ENCODE data around the gene WDR37.
"Not testable (repeated sequence)": the region's sequence is repeated elsewhere in the genome, so short reads cannot be mapped to it uniquely, and the experiment has no call there.

The WDR37 gene, protein sequence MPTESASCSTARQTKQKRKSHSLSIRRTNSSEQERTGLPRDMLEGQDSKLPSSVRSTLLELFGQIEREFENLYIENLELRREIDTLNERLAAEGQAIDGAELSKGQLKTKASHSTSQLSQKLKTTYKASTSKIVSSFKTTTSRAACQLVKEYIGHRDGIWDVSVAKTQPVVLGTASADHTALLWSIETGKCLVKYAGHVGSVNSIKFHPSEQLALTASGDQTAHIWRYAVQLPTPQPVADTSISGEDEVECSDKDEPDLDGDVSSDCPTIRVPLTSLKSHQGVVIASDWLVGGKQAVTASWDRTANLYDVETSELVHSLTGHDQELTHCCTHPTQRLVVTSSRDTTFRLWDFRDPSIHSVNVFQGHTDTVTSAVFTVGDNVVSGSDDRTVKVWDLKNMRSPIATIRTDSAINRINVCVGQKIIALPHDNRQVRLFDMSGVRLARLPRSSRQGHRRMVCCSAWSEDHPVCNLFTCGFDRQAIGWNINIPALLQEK

GRCh38 chr10:1056326-1057105 is at the start of gene WDR37:
Gene WDR37 (plus strand): TSS chr10:1056385. CDS start chr10:1072156, 15,771 bp downstream.
- peak; percentile 15 for DNase-seq

- DNase-seq = no peak
Observed at GRCh38 chr10:1006573-1006972, 49.6 kb upstream of the WDR37 start.

- no peak for DNase-seq
Observed at GRCh38 chr10:1007583-1007982, 48.6 kb upstream of the WDR37 start.

DNA sequence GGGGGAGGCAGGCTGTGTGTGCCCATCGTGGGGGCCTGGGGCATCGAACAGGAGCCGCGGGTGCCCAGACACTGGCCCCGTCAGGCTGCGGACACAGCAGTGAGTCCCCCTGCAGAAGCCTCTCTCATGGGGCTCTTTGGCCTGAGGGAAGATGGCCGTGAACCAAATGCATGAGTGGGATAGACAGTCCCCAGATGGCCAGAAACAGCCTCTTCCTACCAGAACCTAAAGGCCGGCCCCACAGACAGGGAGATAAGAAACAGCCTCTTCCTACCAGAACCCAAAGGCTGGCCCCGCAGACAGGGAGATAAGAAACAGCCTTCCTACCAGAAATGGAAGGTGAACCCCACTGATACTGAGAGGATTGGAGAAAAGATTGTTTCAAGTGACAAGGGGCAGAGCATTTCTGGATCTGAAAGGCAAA is 47.1 kb upstream of the WDR37 start:
- no peak for DNase-seq

DNA sequence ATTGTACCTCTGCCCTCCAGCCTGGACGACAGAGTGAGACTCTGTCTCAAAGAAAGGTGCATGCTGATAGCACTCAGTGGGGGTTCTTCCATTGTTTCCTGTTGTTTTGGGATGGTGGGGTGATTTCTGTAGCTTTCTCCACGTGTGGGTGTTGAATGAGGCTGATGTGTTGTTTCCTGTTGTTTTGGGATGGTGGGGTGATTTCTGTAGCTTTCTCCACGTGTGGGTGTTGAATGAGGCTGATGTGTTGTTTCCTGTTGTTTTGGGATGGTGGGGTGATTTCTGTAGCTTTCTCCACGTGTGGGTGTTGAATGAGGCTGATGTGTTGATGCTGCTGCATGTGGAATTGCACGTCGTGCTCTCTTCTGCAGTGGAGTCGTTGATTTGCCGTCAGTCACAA is 46.2 kb upstream of the WDR37 start:
- not testable (repeated sequence) for DNase-seq

DNA sequence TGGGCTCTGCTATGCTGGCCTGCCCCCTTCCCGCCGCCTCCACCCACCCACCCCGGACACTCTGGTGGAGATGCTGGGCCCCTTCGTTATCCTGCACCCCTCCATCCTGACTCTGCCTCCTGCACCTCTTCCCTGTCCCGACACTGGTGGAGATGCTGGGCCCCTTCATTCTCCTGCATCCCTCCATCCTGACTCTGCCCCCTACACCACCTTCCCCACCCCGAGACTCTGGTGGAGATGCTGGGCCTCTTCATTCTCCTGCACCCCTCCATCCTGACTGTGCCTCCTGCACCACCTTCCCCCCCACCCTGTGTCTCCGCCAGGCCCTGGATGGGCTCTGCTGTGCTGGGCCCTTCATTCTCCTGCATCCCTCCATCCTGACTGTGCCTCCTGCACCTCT is 45.5 kb upstream of the WDR37 start:
- no peak for DNase-seq

DNA sequence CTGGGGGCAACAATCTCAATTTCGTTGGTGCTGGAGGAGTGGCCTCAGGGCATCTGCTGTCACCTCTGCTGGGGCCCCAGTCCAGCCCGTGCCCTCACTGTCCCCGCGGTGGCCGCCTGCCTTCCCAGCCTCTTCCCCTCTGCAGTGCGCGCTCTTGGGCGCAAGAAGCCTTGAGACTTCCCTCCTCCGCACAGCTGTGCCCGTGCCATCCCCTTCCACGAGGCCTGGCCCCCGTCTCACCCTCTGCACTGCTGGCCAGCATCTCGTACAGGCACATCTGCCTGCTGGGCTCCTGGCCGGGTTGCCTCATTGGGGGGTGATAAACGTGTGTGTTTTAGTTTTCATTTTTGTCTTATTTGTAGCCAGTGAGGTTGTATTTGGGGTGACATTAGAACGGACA is 44.5 kb upstream of the WDR37 start:
- no peak for DNase-seq

- DNase-seq = no peak
Observed at GRCh38 chr10:1015688-1016087, 40.5 kb upstream of the WDR37 start.

DNA sequence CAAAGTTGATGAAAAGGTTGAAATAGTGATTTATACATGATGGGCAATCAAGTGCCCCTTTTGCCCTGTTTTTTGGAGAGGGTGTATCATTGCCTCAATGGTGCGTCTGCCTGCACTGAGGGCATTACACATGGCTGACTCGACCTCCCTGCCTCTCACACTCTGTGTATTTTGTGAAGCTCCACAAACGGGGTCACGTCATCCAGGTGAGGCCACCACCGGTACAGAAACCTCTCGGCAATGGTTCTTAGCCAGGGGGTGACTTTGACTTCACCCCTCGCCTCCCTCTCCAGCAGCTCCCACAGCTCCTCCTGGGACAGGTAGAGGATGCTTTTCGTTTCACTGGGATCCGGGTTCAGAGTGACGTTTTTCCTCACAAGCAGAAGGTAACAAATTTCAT is 36.8 kb upstream of the WDR37 start:
- DNase-seq = no peak

DNA sequence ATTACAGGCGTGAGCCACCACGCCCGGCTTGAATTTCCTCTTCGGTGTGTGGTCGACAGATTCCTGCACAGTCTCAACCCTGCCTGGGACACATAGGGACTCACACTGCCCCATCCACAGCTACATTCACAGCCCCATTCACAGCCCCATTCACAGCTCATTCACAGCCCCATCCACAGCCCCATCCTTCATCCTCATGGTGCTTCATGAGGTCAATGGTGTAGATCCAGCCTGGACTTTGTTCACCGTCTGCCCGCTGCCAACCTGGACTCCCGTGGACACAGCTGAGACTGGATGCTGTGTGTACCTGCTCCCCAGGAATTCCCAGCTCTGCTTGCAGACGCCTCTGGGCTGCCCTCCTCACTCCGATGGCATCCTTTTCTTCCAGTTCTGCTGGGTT is 35.7 kb upstream of the WDR37 start:
- no peak for DNase-seq

DNA sequence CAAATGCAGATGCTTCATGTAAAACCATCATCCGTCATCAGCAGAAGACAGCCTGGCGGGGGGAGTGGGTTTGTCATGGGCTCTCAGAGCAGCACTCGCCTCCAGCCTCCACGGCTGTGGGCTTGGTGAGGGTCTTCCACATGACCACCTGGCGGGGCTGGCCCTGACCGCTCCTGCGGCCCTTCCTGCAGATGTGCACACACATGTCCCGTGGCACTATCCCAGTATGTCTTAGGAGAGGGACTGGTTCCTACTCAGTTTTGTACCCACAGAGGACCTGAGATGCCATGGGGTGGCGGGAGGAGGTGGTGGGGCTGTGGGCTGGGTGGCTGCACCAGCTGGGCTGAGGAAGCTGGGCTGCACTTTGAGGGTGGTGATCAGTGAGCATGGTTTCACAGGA is 35.2 kb upstream of the WDR37 start:
- no peak for DNase-seq

- no peak for DNase-seq
Observed at GRCh38 chr10:1022413-1022812, 33.8 kb upstream of the WDR37 start.

DNA sequence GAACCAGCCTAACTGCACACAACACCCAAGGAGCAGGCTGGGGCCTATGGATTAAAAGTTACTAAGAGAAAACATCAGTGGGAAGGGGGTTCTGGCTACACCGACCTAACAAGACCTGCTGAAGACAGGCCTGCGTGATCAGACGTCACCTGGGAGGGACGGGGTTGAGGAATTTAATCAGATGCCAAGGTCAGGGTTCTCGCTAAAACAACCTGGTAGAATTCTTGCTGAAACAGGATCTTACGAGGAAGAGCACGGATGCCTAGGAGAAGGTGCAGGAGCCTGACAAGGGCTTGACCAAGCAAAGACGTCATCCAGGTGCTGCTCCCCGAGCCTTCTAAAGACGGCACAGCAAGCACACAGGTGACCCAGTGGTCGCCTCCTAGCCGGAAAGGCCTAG is 32.1 kb upstream of the WDR37 start:
- no peak for DNase-seq

DNA sequence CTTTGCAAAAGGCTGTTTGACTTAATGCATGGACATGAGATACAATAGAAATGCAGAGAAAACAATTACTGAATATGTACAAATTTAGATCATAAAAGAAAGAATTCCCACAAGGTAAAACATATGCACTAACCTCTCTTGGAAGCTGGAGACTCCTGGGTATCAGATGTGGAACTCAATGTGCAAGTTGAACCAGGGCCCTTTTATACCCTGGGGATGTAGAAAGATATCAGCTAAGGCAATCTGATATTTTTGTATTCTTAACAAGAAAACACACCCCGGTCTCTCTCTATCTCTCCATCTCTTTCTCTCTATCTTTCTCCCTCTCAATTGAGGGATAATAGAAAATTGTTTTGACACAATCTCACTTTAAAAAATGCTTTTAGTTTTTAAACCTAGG is 30.5 kb upstream of the WDR37 start, which contains the start of gene IDI2:
TSS of gene IDI2 (minus strand) at position 177 of the 400 bp plus-strand sequence. CDS start 1,136 bp downstream, outside the sequence.
- no peak for DNase-seq

DNA sequence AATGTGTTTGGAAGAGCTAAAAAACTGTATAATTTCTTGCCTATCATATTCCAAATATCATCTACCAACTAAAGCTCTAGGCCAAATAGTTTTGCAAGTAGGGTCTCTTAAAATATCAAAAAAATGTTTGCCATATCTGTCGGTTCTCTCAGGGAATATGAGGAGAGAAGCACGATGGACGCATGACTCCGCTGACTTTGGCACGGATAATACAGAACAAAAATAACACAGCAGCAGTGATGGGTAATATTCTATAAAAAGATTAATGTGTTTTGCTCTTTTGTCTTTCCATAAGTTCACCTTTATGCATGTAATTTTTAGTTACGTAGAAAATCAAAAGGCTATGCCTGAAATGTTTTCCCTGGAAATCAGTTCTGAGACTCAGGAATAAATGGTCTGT is 29.6 kb upstream of the WDR37 start:
- no peak for DNase-seq

DNA sequence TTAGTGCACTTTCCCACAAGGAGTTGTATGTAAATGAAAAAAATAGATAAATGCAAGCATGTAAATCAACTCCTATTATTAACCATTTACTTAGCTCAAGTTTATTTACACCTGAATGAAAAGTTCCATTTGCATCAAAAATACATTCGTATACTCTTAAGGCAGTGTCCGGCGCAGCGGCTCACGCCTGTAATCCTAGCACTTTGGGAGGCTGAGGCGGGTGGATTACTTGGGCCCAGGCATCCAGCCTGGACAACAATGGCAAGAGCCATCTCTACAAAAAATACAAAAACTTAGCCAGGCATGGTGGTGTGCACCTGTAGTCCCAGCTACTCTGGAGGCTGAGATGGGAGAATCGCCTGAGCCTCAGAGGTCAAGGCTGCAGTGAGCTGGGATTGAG is 26.3 kb upstream of the WDR37 start:
- no peak for DNase-seq

GRCh38 chr10:1033601-1034000 is 22.6 kb upstream of the WDR37 start:
- no peak for DNase-seq

DNA sequence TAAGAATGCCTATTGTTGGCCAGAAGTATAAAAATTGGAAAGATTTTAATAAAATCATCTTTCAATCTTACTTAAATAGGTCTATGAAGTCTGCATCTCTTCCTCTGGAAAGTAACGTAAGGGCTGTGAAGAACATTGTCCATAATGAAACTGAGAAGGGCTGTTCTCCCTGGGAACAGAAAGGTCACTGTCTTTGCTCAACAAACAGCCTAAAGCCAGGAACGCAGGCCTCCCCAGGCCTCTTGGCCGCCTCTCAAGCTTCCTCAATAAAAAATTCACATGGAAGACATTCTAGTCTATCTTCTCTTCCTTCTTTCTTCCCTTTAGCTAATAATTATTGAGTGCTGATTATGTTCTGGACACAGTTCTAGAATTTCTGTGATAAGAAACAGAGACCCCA is 21.4 kb upstream of the WDR37 start:
- no peak for DNase-seq

DNA sequence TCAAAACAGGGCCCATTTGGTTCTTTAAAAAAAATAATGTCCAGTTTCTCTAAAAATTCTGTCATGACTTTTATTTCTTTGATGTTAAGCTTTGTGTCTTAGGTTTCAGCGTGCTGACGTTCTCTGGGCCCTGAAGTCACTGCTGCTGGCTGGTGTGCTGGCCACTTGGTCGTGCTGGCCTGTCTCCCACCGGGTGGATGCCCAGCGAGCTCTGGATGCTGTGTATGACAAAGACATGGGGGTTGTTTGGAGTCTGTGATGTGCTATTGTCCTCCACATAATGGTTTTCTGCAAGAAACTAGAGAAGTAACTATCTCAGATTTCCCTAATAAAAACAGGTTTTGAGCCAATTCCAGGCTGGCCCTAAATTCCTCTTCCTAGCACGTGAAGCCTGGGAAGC is 21.0 kb upstream of the WDR37 start:
- DNase-seq = no peak

DNA sequence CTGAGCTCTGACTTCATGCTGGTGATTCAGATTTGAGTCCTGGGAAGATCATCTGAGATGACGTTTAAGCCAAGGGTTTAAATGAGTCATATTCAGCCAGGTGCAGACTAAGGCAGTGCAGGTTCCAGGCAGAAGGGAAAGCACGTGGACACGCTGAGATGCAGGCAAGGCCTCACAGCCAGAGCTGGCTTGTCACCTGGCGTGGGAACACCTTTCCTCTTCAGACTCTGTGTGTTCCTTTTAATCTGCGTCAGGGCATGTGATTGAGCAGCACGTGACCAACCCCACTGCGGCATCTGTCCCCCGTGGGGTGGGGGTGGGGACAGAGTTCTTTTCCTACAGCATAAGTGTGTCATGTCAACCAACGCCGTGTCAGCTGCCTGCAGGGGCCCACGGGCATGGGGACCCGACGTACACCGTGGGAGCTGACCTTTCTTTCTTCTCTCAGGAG is 19.8 kb upstream of the WDR37 start:
- DNase-seq = no peak

- DNase-seq = no peak
Observed at GRCh38 chr10:1037098-1037497, 19.1 kb upstream of the WDR37 start.

GRCh38 chr10:1038769-1039168 is 17.4 kb upstream of the WDR37 start:
- DNase-seq = not testable (repeated sequence)

- no peak for DNase-seq
Observed at GRCh38 chr10:1040133-1040532, 16.1 kb upstream of the WDR37 start.

GRCh38 chr10:1041514-1041913 is 14.7 kb upstream of the WDR37 start:
- no peak for DNase-seq
